Measurements from ENCODE around the gene NCOA5. TPM values are rescaled to one million over a fixed set of nuclear protein-coding genes. Genes with fewer than 3 reads are reported as not detected.

NCOA5 gene
- total and polyA plus RNA-seq, 10 of the 15 experiments (the other 5 are each of a cell fraction or from before 2014, with no cell fraction given), result 7.7 to 38.1 (median 30.1) TPM

DNA sequence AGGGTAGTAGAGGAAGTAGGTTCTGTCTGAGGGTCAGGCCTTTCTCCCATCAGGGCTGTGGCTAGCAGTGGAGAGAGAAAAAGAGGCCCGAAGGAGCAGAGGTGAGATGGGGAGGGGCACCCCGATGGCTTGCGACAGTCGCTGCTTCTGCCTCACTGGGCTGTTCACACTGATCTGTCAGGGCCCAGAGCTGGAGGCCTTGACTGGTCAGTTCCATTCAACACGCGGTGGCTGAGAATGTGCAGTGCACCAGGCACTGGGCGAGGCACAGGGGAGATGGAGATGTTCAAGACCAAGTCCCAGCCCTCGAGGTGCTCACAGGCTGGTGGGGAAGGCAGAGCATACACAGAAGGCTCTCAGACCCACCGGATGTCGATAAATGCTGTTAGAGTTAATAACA lies 39.3 kb downstream of the NCOA5 start:
- no peaks in the 10 kb centered on the region for H3K79me2 ChIP-seq (ENCODE audit: control insufficient read depth, insufficient read depth, low read length)
- no peaks in the 10 kb centered on the region for H3K9me3 ChIP-seq (replicated peaks; ENCODE audit: control insufficient read depth, insufficient read depth, low read length)
- ChIA-PET SMC1A (ENCODE audit: uncharacterized antibody, unreplicated experiment) (no interaction called here), CTCF (no interaction called here), POLR2A (no interaction called here), RAD21 (ENCODE audit: unreplicated experiment) (no interaction called here)
- no peaks in the 10 kb centered on the region for H3K36me3 ChIP-seq (ENCODE audit: control insufficient read depth in 2 of 2, insufficient read depth in 2 of 2, low read length in 1 of 2)
- H3K27me3 ChIP-seq (replicated peaks in 1 of 2; ENCODE audit: control insufficient read depth in 2 of 2, insufficient read depth in 2 of 2, low read length in 1 of 2), result peaks cover 0 to 5% of the 10 kb centered on the region in 2 experiments; a peak in 2 of 4 replicates
- no peaks in the 10 kb centered on the region for H3K4me1 ChIP-seq (ENCODE audit: control insufficient read depth, insufficient read depth, low read length)
- no peak for ATAC-seq
- no peak for DNase-seq (ENCODE audit: low read depth, low spot score)
- BruUV-seq (replicated peaks), result no TSS peak
- no peak overlapping the region for H3K9ac ChIP-seq (ENCODE audit: control insufficient read depth, insufficient read depth, low read length)
- H3K27ac ChIP-seq (ENCODE audit: control insufficient read depth, insufficient read depth), result no peak overlapping the region
- intact Hi-C loops (cut with micrococcal nuclease; ENCODE audit: unreplicated experiment), result no loop called here
- TF ChIP-seq SREBF1 (IDR thresholded peaks at IDR 0.05; ENCODE audit: low read length) (no peak), ATF3 (IDR thresholded peaks at IDR 0.05; ENCODE audit: borderline replicate concordance, extremely low read depth, low read depth, low read length) (no peak), BCL11A (IDR thresholded peaks at IDR 0.05; ENCODE audit: low read depth, low read length) (no peak), HCFC1 (IDR thresholded peaks at IDR 0.05; ENCODE audit: low read length) (no peak), ATF7 (IDR thresholded peaks at IDR 0.05; ENCODE audit: low read depth) (no peak), CHD4 (IDR thresholded peaks at IDR 0.05) (no peak), STAT1 (conservative IDR thresholded peaks at IDR 0.05) (no peak)
- TF ChIP-seq, protein P1, sequence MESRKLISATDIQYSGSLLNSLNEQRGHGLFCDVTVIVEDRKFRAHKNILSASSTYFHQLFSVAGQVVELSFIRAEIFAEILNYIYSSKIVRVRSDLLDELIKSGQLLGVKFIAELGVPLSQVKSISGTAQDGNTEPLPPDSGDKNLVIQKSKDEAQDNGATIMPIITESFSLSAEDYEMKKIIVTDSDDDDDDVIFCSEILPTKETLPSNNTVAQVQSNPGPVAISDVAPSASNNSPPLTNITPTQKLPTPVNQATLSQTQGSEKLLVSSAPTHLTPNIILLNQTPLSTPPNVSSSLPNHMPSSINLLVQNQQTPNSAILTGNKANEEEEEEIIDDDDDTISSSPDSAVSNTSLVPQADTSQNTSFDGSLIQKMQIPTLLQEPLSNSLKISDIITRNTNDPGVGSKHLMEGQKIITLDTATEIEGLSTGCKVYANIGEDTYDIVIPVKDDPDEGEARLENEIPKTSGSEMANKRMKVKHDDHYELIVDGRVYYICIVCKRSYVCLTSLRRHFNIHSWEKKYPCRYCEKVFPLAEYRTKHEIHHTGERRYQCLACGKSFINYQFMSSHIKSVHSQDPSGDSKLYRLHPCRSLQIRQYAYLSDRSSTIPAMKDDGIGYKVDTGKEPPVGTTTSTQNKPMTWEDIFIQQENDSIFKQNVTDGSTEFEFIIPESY (IDR thresholded peaks at IDR 0.05), result no peak
- FAIRE-seq, result no peak
- WGBS (ENCODE audit: insufficient coverage, insufficient replicate concordance, low lambda C conversion rate, missing lambda C conversion rate), result 21% methylated on average over 10 of the region's 10 CpGs
- H3K4me3 ChIP-seq, result no peak overlapping the region
- no peaks in the 10 kb centered on the region for H4K20me1 ChIP-seq (ENCODE audit: control insufficient read depth, insufficient read depth)
- no peak overlapping the region for H3K4me2 ChIP-seq (ENCODE audit: control insufficient read depth, insufficient read depth)
- in situ Hi-C loops (cut with MboI), result no loop called here
- no peak overlapping the region for H2AFZ ChIP-seq (ENCODE audit: control insufficient read depth, low read depth, low read length)

Measured in GM12878 (cell line).